ENCODE measurements around the gene PTPRO.

- no peak for TF ChIP-seq CTCF (IDR thresholded peaks at IDR 0.05)
- TF ChIP-seq POLR2AphosphoS5 (IDR thresholded peaks at IDR 0.05), result no peak
Measured at GRCh38 chr12:15574353-15574752, 252.0 kb downstream of the PTPRO start.

Data from esophagus muscularis mucosa (tissue), 3 donors.